Neuronal stem cell (in vitro differentiated cells): ENCODE measurements around the gene KCTD16.

Experiments
- DNase-seq: peaks from one replicate; pipeline ENCODE4 v3.0.0-alpha.2; 2013; ENCODE audit warnings: low spot score
- H2AFZ ChIP-seq: one replicate; pipeline ENCODE4 v1.6.1; 2013; ENCODE audit warnings: mild to moderate bottlenecking, low read length, inconsistent platforms
- H2AK5ac ChIP-seq: 2 replicates; pipeline ENCODE4 v1.6.1; 2013; ENCODE audit warnings: low read depth, mild to moderate bottlenecking, inconsistent platforms, low read length, moderate library complexity, mixed read lengths
- H2BK120ac ChIP-seq: 2 replicates; pipeline ENCODE4 v1.6.1; 2013; ENCODE audit warnings: low read depth, mild to moderate bottlenecking, inconsistent platforms, low read length, moderate library complexity, mixed read lengths
- H2BK12ac ChIP-seq: one replicate; pipeline ENCODE4 v1.6.1; 2013; ENCODE audit warnings: low read length, inconsistent platforms
- H2BK15ac ChIP-seq: 2 replicates; pipeline ENCODE4 v1.6.1; 2013; ENCODE audit warnings: mild to moderate bottlenecking, low read length, inconsistent platforms, mixed read lengths
- H2BK5ac ChIP-seq: one replicate; pipeline ENCODE4 v1.6.1; 2013; ENCODE audit warnings: inconsistent platforms, mild to moderate bottlenecking, low read length, moderate library complexity
- H3K14ac ChIP-seq: one replicate; pipeline ENCODE4 v1.6.1; 2013; ENCODE audit warnings: low read length, inconsistent platforms
- H3K18ac ChIP-seq: 2 replicates; pipeline ENCODE4 v1.6.1; 2013; ENCODE audit warnings: low read length, inconsistent platforms
- H3K23ac ChIP-seq: 2 replicates; pipeline ENCODE4 v1.6.1; 2013; ENCODE audit warnings: low read depth, mild to moderate bottlenecking, mixed read lengths, low read length, inconsistent platforms; ENCODE audit not compliant: poor library complexity
- H3K27ac ChIP-seq: replicated peaks from 3 replicates; pipeline ENCODE4 v1.5.1; 2013; ENCODE audit warnings: low read length, inconsistent platforms
- H3K27me3 ChIP-seq, 3 experiments: 2 replicates each; pipeline ENCODE4 v1.6.1; 2013; ENCODE audit warnings: low read length in 3 of 3, mild to moderate bottlenecking in 2 of 3, inconsistent platforms in 1 of 3, low read depth in 1 of 3, mixed read lengths in 1 of 3, moderate library complexity in 1 of 3; ENCODE audit not compliant: control insufficient read depth in 3 of 3, insufficient read depth in 3 of 3
- H3K36me3 ChIP-seq, 2 donors: replicated peaks in 1 of 2; 2 replicates each; pipeline ENCODE4 v1.6.1; 2013; ENCODE audit warnings: low read length in 2 of 2; ENCODE audit not compliant: control insufficient read depth in 2 of 2, insufficient read depth in 2 of 2
- H3K4ac ChIP-seq: 2 replicates; pipeline ENCODE4 v1.6.1; 2013; ENCODE audit warnings: inconsistent platforms, mild to moderate bottlenecking, low read length, moderate library complexity
- H3K4me1 ChIP-seq, 2 donors: 1 replicate in 1 of 2; 2 replicates in 1 of 2; pipeline ENCODE4 v1.6.1; 2013; ENCODE audit warnings: low read length in 2 of 2, low read depth in 1 of 2; ENCODE audit not compliant: control insufficient read depth in 2 of 2, insufficient read depth in 1 of 2
- H3K4me2 ChIP-seq: one replicate; pipeline ENCODE4 v1.6.1; 2013; ENCODE audit warnings: mild to moderate bottlenecking, low read length, inconsistent platforms; ENCODE audit not compliant: insufficient read depth, poor library complexity, severe bottlenecking
- H3K4me3 ChIP-seq, 2 donors: 2 replicates each; pipeline ENCODE4 v1.5.1; 2013; ENCODE audit warnings: low read length in 2 of 2, mild to moderate bottlenecking in 2 of 2, inconsistent platforms in 1 of 2, moderate library complexity in 1 of 2
- H3K79me1 ChIP-seq: one replicate; pipeline ENCODE4 v1.6.1; 2013; ENCODE audit warnings: low read depth, mild to moderate bottlenecking, inconsistent platforms, low read length, moderate library complexity
- H3K9ac ChIP-seq: one replicate; pipeline ENCODE4 v1.6.1; 2013; ENCODE audit warnings: mild to moderate bottlenecking, low read depth, low read length, inconsistent platforms; ENCODE audit not compliant: poor library complexity
- H3K9me3 ChIP-seq, 2 donors: replicated peaks in 1 of 2; 2 replicates each; pipeline versions ENCODE3 to v1.6.1; 2013; ENCODE audit warnings: low read length in 2 of 2, mild to moderate bottlenecking in 2 of 2, inconsistent platforms in 1 of 2, low read depth in 1 of 2, mixed read lengths in 1 of 2, moderate library complexity in 1 of 2; ENCODE audit not compliant: control insufficient read depth in 2 of 2, insufficient read depth in 1 of 2
- H4K8ac ChIP-seq: one replicate; pipeline ENCODE4 v1.6.1; 2013; ENCODE audit warnings: low read depth, mild to moderate bottlenecking, inconsistent platforms, low read length, moderate library complexity
- H4K91ac ChIP-seq: one replicate; pipeline ENCODE4 v1.6.1; 2013; ENCODE audit warnings: low read length, low read depth, mild to moderate bottlenecking, inconsistent platforms; ENCODE audit not compliant: poor library complexity
- WGBS, 2 donors: extraction: QIAGEN DNeasy Blood & Tissue Kit; methylation state at CpG; one replicate each; pipeline ENCODE4 v1.1.7; 2013; ENCODE audit warnings: missing lambda C conversion rate in 2 of 2, mixed read lengths in 1 of 2; ENCODE audit not compliant: insufficient read length in 2 of 2, insufficient replicate concordance in 1 of 2; ENCODE audit errors: extremely low coverage in 2 of 2; 5-methylcytosine and 5-hydroxymethylcytosine counted together

Gene KCTD16

DNA sequence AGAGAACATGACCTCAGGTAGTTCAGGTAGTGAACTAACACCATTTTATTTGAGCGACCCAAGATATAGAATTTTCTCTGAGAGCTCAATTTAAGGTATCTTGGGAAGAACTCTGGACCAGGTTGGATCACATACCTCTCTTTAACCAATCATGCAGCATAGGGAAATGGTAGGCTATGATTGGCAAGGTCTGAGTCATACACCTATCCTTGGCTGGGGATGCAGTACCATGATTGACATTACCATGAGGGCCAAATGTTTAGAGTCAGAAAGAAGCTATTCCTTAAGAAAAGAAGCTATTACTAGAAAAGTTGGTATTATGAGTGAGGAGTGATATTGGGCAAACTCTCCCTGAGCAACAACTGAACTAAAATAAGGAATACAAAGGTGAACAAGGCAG, 258.7 kb downstream of the KCTD16 start:
- H3K27ac ChIP-seq = no peak overlapping the region
- no peak overlapping the region for H2BK15ac ChIP-seq
- no peak for DNase-seq
- H2BK5ac ChIP-seq = no peak overlapping the region
- no peak overlapping the region for H2AFZ ChIP-seq
- no peak overlapping the region for H2BK12ac ChIP-seq
- H3K9ac ChIP-seq = no peak overlapping the region
- WGBS, 2 donors = no CpG with 5 or more reads among the region's 1 CpG
- H3K79me1 ChIP-seq = no peaks in the 10 kb centered on the region
- no peaks in the 10 kb centered on the region for H3K9me3 ChIP-seq
- no peak overlapping the region for H3K4me2 ChIP-seq
- no peak overlapping the region for H3K14ac ChIP-seq
- H2BK120ac ChIP-seq = no peak overlapping the region
- no peak overlapping the region for H3K18ac ChIP-seq
- H2AK5ac ChIP-seq = no peak overlapping the region
- H3K23ac ChIP-seq = no peak overlapping the region
- no peaks in the 10 kb centered on the region for H3K36me3 ChIP-seq
- H3K4me3 ChIP-seq = no peak overlapping the region
- no peak overlapping the region for H4K91ac ChIP-seq
- no peaks in the 10 kb centered on the region for H3K4me1 ChIP-seq
- H3K27me3 ChIP-seq = no peaks in the 10 kb centered on the region
- no peak overlapping the region for H4K8ac ChIP-seq
- H3K4ac ChIP-seq = no peak overlapping the region

DNA sequence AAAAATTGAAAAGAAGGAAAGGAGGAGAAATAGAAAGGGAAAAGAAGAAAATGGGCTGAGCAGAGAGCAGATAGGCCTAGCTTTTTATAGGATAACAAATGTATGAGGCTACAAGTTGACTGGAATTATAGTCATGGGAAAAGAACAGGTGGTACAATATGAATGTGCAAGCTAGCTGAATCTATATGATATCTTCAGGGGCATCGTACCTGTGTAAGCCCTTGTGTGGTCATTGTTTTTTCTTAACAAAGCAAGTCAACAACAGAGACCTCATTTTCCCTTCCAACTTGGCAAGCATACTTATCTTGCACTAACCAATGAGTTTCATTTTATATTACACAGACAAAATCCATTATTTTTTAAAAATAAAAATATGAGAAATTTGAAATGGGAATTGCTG, 259.2 kb downstream of the KCTD16 start:
- Histone ChIP-seq H2AK5ac (no peak overlapping the region), H4K91ac (no peak overlapping the region), H3K14ac (no peak overlapping the region), H2BK5ac (no peak overlapping the region), H3K4me1 (no peaks in the 10 kb centered on the region), H2AFZ (no peak overlapping the region), H3K4me2 (no peak overlapping the region), H3K9ac (no peak overlapping the region), H3K79me1 (no peaks in the 10 kb centered on the region), H3K9me3 (no peaks in the 10 kb centered on the region), H3K4me3 (no peak overlapping the region), H3K36me3 (no peaks in the 10 kb centered on the region), H3K23ac (no peak overlapping the region), H3K4ac (no peak overlapping the region), H3K27ac (no peak overlapping the region), H2BK15ac (no peak overlapping the region), H2BK120ac (no peak overlapping the region), H3K27me3 (no peaks in the 10 kb centered on the region), H4K8ac (no peak overlapping the region), H2BK12ac (no peak overlapping the region), H3K18ac (no peak overlapping the region)
- WGBS, 2 donors = no CpG with 5 or more reads among the region's 1 CpG
- no peak for DNase-seq

- H3K4ac ChIP-seq = no peak overlapping the region
- H2BK5ac ChIP-seq = no peak overlapping the region
- H3K9me3 ChIP-seq = no peaks in the 10 kb centered on the region
- H2BK120ac ChIP-seq = no peak overlapping the region
- H3K18ac ChIP-seq = no peak overlapping the region
- no CpG with 5 or more reads among the region's 4 CpGs for WGBS, 2 donors
- no peak for DNase-seq
- H3K79me1 ChIP-seq = no peaks in the 10 kb centered on the region
- no peak overlapping the region for H3K4me3 ChIP-seq
- H3K9ac ChIP-seq = no peak overlapping the region
- no peaks in the 10 kb centered on the region for H3K36me3 ChIP-seq
- no peak overlapping the region for H2BK12ac ChIP-seq
- H2AK5ac ChIP-seq = no peak overlapping the region
- H2BK15ac ChIP-seq = no peak overlapping the region
- H2AFZ ChIP-seq = no peak overlapping the region
- peaks cover 0 to 3% of the 10 kb centered on the region in 2 donors for H3K4me1 ChIP-seq
- H3K27ac ChIP-seq = no peak overlapping the region
- no peak overlapping the region for H4K91ac ChIP-seq
- no peak overlapping the region for H3K23ac ChIP-seq
- H3K27me3 ChIP-seq = no peaks in the 10 kb centered on the region
- H4K8ac ChIP-seq = no peak overlapping the region
- H3K4me2 ChIP-seq = no peak overlapping the region
- H3K14ac ChIP-seq = no peak overlapping the region
These were observed 262.6 kb downstream of the KCTD16 start for GRCh38 chr5:144433140-144433822.

DNA sequence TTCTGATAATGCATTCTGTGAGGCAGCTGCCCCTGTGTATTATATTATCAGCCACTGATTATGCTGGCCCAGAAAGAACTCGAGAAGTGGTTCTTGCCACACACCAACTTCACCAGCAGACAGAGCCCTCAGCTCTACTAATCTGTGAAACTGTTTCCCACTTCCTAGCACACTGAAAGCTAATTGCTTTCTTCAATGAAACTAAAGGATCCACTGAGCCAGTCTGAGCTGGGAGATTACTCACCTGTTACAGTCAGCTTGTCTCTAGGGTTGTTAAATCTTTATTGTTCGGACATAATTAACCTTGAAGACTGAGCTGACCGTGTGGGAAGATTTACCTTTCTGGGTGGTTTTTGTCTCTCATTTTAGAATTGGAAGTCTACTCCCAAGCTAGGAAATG, 263.2 kb downstream of the KCTD16 start:
- no peaks in the 10 kb centered on the region for H3K27me3 ChIP-seq

More for the DNA sequence above, 263.2 kb downstream of the KCTD16 start:
- Histone ChIP-seq H3K18ac (no peak overlapping the region), H2BK12ac (no peak overlapping the region), H4K91ac (no peak overlapping the region), H3K4ac (no peak overlapping the region), H2BK5ac (no peak overlapping the region), H3K4me3 (no peak overlapping the region), H3K23ac (no peak overlapping the region), H3K27ac (no peak overlapping the region), H3K4me2 (no peak overlapping the region), H2AK5ac (no peak overlapping the region), H3K36me3 (no peaks in the 10 kb centered on the region), H3K4me1 (peaks cover 0 to 3% of the 10 kb centered on the region in 2 donors), H3K9me3 (no peaks in the 10 kb centered on the region), H3K9ac (no peak overlapping the region), H4K8ac (no peak overlapping the region), H2BK15ac (no peak overlapping the region), H2AFZ (no peak overlapping the region), H3K79me1 (no peaks in the 10 kb centered on the region), H2BK120ac (no peak overlapping the region), H3K14ac (no peak overlapping the region)
- no peak for DNase-seq
- no CpG with 5 or more reads among the region's 3 CpGs for WGBS, 2 donors
